Type B pancreatic cell (in vitro differentiated cells): ENCODE results near the gene A4GALT. TPM values are rescaled to one million over a fixed set of nuclear protein-coding genes. Genes with fewer than 3 reads are reported as not detected.

Experiments
- DNase-seq: peaks from one replicate; pipeline ENCODE4 v3.0.0; 2021; ENCODE audit warnings: mixed read lengths; ENCODE audit not compliant: unreplicated experiment; ENCODE audit errors: extremely low spot score
- H3K27ac Mint-ChIP-seq: 2 replicates; pipeline ENCODE4 v1.8.0; 2021; ENCODE audit warnings: mild to moderate bottlenecking, mixed read lengths
- H3K27me3 Mint-ChIP-seq: 2 replicates; pipeline ENCODE4 v1.8.0; 2021; ENCODE audit warnings: mixed read lengths
- H3K36me3 Mint-ChIP-seq: 2 replicates; pipeline ENCODE4 v1.8.0; 2021; ENCODE audit warnings: mixed read lengths
- H3K4me1 Mint-ChIP-seq: one replicate; pipeline ENCODE4 v1.8.0; 2021; ENCODE audit warnings: mixed read lengths; ENCODE audit not compliant: unreplicated experiment
- H3K4me3 Mint-ChIP-seq: 2 replicates; pipeline ENCODE4 v1.8.0; 2021; ENCODE audit warnings: mild to moderate bottlenecking, mixed read lengths
- H3K9me3 Mint-ChIP-seq: 2 replicates; pipeline ENCODE4 v1.8.0; 2021; ENCODE audit warnings: mixed read lengths
- total RNA-seq: library from RNA; stranded (reverse); gene quantifications from 2 replicates; pipeline ENCODE4 v1.2.1, GENCODE V29; 2021; ENCODE audit warnings: low replicate concordance
- TF ChIP-seq, protein P1 (sequence below): fragments of 200-600 bp; sonication (generic); conservative IDR thresholded peaks from 2 replicates; pipeline ENCODE4 v1.5.0; 2021; ENCODE audit warnings: antibody characterized with exemption, mild to moderate bottlenecking

A4GALT gene
- total RNA-seq, 1 donor from 2014 or later: 20.2 TPM

DNA sequence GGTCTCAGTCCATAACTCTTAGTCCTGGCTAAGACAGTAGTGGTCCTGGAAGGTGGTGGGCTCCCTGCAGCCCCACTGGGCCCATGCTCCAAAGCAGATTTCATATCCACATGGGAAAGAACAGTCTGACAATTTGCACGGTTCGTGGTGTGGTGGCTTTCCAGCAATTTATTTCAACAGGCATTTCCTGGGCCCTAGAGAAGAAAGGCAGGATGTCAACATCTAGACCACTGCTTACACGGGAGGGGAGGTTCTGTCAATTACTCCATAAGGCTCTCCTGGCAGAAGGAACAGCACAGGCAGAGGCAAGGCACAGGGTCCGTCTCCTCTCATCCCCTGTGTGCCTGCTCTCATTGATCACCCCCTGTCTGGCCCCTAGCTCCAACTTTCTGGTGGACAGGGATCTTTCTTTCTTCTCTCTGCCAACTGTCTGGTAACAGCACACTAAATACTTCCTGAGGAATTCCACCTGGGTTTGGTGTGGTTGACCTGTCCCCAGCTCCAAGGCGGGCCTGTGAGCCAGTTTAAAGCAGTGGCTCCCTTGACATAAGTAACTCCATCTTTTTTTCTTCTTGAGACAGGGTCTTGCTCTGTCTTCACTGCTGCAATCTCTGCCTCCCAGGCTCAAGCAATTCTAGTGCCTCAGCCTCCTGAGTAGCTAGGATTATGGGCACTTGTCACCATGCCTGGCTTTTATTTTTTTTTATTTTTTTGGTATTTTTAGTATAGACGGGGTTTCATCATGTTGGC is 5.1 kb upstream of the A4GALT start:
- TF ChIP-seq, protein P1, sequence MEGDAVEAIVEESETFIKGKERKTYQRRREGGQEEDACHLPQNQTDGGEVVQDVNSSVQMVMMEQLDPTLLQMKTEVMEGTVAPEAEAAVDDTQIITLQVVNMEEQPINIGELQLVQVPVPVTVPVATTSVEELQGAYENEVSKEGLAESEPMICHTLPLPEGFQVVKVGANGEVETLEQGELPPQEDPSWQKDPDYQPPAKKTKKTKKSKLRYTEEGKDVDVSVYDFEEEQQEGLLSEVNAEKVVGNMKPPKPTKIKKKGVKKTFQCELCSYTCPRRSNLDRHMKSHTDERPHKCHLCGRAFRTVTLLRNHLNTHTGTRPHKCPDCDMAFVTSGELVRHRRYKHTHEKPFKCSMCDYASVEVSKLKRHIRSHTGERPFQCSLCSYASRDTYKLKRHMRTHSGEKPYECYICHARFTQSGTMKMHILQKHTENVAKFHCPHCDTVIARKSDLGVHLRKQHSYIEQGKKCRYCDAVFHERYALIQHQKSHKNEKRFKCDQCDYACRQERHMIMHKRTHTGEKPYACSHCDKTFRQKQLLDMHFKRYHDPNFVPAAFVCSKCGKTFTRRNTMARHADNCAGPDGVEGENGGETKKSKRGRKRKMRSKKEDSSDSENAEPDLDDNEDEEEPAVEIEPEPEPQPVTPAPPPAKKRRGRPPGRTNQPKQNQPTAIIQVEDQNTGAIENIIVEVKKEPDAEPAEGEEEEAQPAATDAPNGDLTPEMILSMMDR: no peak
- H3K4me3 Mint-ChIP-seq: no peak overlapping the region
- no peak for DNase-seq
- peaks cover 4% of the 10 kb centered on the region for H3K36me3 Mint-ChIP-seq
- peak overlapping the region; percentile 87 for H3K27ac Mint-ChIP-seq
- peaks cover 5% of the 10 kb centered on the region for H3K4me1 Mint-ChIP-seq
- no peaks in the 10 kb centered on the region for H3K9me3 Mint-ChIP-seq
- peaks cover 32% of the 10 kb centered on the region for H3K27me3 Mint-ChIP-seq

DNA sequence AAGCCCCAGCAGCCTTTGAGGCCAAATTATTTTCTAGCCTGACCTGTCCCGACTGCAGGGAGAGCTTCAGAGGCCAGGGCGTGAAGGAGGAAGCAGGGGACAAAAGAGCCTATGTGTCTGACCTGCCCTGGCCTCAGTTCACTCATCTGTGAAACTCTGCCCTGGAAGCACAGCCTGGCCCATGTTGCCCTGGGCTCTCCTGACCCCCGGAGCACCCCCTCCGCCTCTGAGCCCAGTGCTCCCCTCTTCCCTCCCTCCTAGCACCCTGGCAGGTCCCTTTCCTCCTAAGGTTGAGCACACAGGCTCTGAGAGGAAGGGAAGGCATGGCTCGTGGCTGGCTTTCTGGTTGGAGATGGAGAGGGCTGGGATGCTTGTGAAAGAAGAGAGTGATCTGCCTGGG is 3.4 kb upstream of the A4GALT start:
- H3K4me1 Mint-ChIP-seq: peaks cover 11% of the 10 kb centered on the region
- TF ChIP-seq, protein P1: no peak

DNA sequence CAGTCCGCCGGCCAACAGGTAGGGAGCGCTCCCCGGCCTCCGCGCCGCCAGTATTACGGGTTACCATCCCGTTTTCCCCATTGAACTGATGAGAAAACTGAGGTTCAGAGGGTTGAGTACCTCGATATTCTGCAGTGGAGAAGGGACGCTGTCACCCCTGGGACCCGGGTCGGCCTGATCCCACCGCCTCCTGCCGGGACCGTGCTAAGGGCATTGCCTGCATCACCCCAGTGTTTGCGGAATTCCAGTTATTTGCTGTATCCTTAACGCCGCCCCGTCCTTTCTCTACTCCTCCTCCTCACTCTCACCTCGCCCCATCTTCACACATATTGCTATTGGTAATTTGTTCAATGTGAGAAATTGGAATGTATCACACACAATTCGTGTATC is 370 bp upstream of the A4GALT start:
- H3K9me3 Mint-ChIP-seq: no peaks in the 10 kb centered on the region
- H3K36me3 Mint-ChIP-seq: peaks cover 9% of the 10 kb centered on the region
- H3K27me3 Mint-ChIP-seq: peaks cover 63% of the 10 kb centered on the region
- TF ChIP-seq, protein P1: no peak
- peaks cover 22% of the 10 kb centered on the region for H3K4me1 Mint-ChIP-seq
- DNase-seq: no peak
- peak overlapping the region; percentile 83 for H3K27ac Mint-ChIP-seq
- peak overlapping the region; percentile 90 for H3K4me3 Mint-ChIP-seq

More for the DNA sequence above, 3.4 kb upstream of the A4GALT start:
- Mint-ChIP-seq H3K27ac (no peak overlapping the region), H3K9me3 (no peaks in the 10 kb centered on the region), H3K27me3 (peaks cover 40% of the 10 kb centered on the region), H3K4me3 (no peak overlapping the region), H3K36me3 (peaks cover 8% of the 10 kb centered on the region)
- no peak for DNase-seq

DNA sequence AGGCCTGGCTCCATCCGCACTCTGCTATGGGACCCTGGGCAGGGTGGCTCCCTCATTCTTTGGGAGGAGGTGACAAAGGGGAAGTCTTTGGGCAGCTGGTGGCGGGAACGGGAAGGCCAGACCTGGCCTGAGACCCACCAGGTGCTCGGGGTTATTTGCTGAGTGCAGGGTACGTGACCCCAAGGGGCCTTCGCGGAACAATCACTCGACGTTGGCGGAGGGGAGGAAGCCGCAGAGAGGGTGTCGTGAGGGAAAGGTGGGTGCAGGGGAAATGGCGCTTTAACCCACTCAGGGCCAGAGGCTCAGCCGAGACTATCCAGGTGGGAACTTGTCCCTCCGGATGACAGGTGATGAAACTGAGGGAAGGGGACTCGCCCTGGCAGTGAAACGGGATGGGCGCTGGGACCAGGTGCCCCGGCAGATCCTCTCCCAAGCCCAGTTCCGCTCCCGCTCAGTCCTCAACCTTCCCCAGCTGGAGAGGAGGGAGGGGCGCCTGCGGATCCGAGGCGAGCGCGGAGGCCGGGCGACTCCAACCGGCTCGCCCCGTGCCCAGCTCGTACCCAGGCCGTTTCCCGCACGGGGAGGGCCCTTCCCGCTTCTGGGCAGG is 911 bp downstream of the A4GALT start:
- Mint-ChIP-seq H3K36me3 (peaks cover 9% of the 10 kb centered on the region), H3K4me3 (peak overlapping the region; percentile 92), H3K4me1 (peaks cover 23% of the 10 kb centered on the region), H3K9me3 (no peaks in the 10 kb centered on the region), H3K27me3 (peaks cover 63% of the 10 kb centered on the region), H3K27ac (peak overlapping the region; percentile 96)
- no peak for DNase-seq
- TF ChIP-seq, protein P1: no peak

DNA sequence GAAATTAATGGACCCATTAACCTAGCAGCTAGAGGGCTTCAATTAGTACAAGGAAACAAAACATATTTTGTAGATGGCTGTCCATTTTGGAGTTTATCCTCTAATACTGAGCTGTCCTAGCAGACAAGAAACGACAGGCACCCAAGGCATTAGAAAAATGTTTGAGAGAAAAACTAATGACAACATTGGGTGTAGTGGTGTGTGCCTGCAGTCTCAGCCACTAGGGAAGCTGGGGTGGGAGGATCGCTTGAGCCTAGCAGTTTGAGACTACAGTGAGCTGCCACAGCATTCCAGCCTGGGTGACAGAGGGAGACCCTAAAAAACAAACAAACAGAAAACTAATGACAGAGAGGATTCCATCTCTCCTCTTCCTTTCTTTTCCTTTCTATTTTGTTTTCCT is 1.5 kb downstream of the A4GALT start:
- peaks cover 9% of the 10 kb centered on the region for H3K36me3 Mint-ChIP-seq
- H3K9me3 Mint-ChIP-seq: no peaks in the 10 kb centered on the region
- peaks cover 62% of the 10 kb centered on the region for H3K27me3 Mint-ChIP-seq
- peak overlapping the region; percentile 92 for H3K4me3 Mint-ChIP-seq
- H3K4me1 Mint-ChIP-seq: peaks cover 23% of the 10 kb centered on the region
- peak overlapping the region; percentile 96 for H3K27ac Mint-ChIP-seq
- no peak for DNase-seq
- TF ChIP-seq, protein P1: peak; percentile 16
